Measurements from ENCODE around the gene UBAP1. TPM values are rescaled to one million over a fixed set of nuclear protein-coding genes. Genes with fewer than 3 reads are reported as not detected.

The UBAP1 gene
- total and polyA plus RNA-seq, 2 experiments from 2014 or later: 17.4 to 20.7 TPM

DNA sequence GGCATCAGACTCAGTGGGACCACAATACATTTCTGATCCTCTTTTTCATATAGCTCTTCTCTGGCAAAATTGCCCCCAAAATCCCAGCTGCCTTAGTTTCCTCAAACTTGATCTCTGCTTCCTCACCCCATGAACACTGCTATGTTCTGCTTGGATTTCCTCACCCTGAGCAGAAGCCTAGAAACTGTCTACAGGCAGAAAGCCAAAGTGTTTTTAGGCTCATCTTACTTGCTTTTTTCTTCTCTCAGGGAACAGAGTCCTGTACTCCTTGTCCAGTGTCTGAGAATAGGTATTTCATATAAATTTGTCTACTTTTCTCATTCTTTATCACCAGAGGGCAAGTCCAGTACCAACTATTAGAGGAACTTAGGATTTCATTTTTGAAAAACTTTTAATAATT lies 21.5 kb upstream of the UBAP1 start (continued):
- TF ChIP-seq, protein P1, sequence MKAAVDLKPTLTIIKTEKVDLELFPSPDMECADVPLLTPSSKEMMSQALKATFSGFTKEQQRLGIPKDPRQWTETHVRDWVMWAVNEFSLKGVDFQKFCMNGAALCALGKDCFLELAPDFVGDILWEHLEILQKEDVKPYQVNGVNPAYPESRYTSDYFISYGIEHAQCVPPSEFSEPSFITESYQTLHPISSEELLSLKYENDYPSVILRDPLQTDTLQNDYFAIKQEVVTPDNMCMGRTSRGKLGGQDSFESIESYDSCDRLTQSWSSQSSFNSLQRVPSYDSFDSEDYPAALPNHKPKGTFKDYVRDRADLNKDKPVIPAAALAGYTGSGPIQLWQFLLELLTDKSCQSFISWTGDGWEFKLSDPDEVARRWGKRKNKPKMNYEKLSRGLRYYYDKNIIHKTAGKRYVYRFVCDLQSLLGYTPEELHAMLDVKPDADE (IDR thresholded peaks at IDR 0.05): no peak

DNA sequence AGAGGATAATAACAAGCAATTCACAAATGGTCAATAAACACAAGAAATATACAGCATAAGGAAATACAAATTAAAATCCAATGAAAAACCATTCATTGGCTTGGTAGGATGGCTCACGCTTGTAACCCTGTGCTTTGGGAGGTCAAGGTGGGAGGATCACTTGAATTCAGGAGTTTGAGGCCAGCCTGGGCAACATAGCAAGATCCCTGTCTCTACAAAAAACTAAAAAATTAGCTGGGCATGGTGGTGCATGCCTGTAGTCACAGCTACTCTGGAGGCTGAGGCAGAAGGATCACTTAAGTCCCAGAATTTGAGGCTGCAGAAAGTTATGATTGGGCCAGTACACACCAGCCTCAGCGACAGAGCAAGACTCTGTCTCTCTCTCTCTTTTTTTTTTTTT lies 20.9 kb upstream of the UBAP1 start:
- Histone ChIP-seq H3K27me3 (ENCODE audit: insufficient read depth) (no peaks in the 10 kb centered on the region), H3F3A (replicated peaks; ENCODE audit: low read depth) (no peaks in the 10 kb centered on the region), H3K4me2 (no peak overlapping the region), H3K9me2 (ENCODE audit: insufficient read depth) (no peaks in the 10 kb centered on the region), H3K27ac (ENCODE audit: low read depth) (no peak overlapping the region), H3K4me3 (no peak overlapping the region), H4K20me1 (replicated peaks; ENCODE audit: insufficient read depth) (no peaks in the 10 kb centered on the region; the same call in 1 of the 2 replicates), H2AFZ (no peak overlapping the region), H3K4me1 (ENCODE audit: insufficient read depth) (no peaks in the 10 kb centered on the region; the same call in 1 of the 2 replicates), H3K36me3 (ENCODE audit: insufficient read depth) (no peaks in the 10 kb centered on the region), H3K79me2 (replicated peaks; ENCODE audit: insufficient read depth) (no peaks in the 10 kb centered on the region)
- no peak overlapping the region for H3K4me3 Mint-ChIP-seq
- TF ChIP-seq STAT1 (IDR thresholded peaks at IDR 0.05; ENCODE audit: unreplicated experiment): no peak
- TF ChIP-seq POLR2AphosphoS5 (IDR thresholded peaks at IDR 0.05; ENCODE audit: low read depth): no peak
- no peak for TF ChIP-seq EZH2phosphoT487 (IDR thresholded peaks at IDR 0.05; ENCODE audit: unreplicated experiment)
- no peak for TF ChIP-seq CTCF (conservative IDR thresholded peaks at IDR 0.05; ENCODE audit: low read depth in 2 of 2)
- TF ChIP-seq EZH2 (IDR thresholded peaks at IDR 0.05; ENCODE audit: low read depth, unreplicated experiment): no peak
- TF ChIP-seq, protein P2, sequence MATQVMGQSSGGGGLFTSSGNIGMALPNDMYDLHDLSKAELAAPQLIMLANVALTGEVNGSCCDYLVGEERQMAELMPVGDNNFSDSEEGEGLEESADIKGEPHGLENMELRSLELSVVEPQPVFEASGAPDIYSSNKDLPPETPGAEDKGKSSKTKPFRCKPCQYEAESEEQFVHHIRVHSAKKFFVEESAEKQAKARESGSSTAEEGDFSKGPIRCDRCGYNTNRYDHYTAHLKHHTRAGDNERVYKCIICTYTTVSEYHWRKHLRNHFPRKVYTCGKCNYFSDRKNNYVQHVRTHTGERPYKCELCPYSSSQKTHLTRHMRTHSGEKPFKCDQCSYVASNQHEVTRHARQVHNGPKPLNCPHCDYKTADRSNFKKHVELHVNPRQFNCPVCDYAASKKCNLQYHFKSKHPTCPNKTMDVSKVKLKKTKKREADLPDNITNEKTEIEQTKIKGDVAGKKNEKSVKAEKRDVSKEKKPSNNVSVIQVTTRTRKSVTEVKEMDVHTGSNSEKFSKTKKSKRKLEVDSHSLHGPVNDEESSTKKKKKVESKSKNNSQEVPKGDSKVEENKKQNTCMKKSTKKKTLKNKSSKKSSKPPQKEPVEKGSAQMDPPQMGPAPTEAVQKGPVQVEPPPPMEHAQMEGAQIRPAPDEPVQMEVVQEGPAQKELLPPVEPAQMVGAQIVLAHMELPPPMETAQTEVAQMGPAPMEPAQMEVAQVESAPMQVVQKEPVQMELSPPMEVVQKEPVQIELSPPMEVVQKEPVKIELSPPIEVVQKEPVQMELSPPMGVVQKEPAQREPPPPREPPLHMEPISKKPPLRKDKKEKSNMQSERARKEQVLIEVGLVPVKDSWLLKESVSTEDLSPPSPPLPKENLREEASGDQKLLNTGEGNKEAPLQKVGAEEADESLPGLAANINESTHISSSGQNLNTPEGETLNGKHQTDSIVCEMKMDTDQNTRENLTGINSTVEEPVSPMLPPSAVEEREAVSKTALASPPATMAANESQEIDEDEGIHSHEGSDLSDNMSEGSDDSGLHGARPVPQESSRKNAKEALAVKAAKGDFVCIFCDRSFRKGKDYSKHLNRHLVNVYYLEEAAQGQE (IDR thresholded peaks at IDR 0.05; ENCODE audit: unreplicated experiment): no peak
- no peak for TF ChIP-seq CREB1 (CRISPR knock-in tag; IDR thresholded peaks at IDR 0.05; ENCODE audit: low read depth)
- no peak for TF ChIP-seq ZNF114 (CRISPR knock-in tag; IDR thresholded peaks at IDR 0.05)
- TF ChIP-seq JUNB (IDR thresholded peaks at IDR 0.05; ENCODE audit: unreplicated experiment): no peak
- TF ChIP-seq NANOG (IDR thresholded peaks at IDR 0.05; ENCODE audit: borderline replicate concordance): no peak
- TF ChIP-seq, protein P3, sequence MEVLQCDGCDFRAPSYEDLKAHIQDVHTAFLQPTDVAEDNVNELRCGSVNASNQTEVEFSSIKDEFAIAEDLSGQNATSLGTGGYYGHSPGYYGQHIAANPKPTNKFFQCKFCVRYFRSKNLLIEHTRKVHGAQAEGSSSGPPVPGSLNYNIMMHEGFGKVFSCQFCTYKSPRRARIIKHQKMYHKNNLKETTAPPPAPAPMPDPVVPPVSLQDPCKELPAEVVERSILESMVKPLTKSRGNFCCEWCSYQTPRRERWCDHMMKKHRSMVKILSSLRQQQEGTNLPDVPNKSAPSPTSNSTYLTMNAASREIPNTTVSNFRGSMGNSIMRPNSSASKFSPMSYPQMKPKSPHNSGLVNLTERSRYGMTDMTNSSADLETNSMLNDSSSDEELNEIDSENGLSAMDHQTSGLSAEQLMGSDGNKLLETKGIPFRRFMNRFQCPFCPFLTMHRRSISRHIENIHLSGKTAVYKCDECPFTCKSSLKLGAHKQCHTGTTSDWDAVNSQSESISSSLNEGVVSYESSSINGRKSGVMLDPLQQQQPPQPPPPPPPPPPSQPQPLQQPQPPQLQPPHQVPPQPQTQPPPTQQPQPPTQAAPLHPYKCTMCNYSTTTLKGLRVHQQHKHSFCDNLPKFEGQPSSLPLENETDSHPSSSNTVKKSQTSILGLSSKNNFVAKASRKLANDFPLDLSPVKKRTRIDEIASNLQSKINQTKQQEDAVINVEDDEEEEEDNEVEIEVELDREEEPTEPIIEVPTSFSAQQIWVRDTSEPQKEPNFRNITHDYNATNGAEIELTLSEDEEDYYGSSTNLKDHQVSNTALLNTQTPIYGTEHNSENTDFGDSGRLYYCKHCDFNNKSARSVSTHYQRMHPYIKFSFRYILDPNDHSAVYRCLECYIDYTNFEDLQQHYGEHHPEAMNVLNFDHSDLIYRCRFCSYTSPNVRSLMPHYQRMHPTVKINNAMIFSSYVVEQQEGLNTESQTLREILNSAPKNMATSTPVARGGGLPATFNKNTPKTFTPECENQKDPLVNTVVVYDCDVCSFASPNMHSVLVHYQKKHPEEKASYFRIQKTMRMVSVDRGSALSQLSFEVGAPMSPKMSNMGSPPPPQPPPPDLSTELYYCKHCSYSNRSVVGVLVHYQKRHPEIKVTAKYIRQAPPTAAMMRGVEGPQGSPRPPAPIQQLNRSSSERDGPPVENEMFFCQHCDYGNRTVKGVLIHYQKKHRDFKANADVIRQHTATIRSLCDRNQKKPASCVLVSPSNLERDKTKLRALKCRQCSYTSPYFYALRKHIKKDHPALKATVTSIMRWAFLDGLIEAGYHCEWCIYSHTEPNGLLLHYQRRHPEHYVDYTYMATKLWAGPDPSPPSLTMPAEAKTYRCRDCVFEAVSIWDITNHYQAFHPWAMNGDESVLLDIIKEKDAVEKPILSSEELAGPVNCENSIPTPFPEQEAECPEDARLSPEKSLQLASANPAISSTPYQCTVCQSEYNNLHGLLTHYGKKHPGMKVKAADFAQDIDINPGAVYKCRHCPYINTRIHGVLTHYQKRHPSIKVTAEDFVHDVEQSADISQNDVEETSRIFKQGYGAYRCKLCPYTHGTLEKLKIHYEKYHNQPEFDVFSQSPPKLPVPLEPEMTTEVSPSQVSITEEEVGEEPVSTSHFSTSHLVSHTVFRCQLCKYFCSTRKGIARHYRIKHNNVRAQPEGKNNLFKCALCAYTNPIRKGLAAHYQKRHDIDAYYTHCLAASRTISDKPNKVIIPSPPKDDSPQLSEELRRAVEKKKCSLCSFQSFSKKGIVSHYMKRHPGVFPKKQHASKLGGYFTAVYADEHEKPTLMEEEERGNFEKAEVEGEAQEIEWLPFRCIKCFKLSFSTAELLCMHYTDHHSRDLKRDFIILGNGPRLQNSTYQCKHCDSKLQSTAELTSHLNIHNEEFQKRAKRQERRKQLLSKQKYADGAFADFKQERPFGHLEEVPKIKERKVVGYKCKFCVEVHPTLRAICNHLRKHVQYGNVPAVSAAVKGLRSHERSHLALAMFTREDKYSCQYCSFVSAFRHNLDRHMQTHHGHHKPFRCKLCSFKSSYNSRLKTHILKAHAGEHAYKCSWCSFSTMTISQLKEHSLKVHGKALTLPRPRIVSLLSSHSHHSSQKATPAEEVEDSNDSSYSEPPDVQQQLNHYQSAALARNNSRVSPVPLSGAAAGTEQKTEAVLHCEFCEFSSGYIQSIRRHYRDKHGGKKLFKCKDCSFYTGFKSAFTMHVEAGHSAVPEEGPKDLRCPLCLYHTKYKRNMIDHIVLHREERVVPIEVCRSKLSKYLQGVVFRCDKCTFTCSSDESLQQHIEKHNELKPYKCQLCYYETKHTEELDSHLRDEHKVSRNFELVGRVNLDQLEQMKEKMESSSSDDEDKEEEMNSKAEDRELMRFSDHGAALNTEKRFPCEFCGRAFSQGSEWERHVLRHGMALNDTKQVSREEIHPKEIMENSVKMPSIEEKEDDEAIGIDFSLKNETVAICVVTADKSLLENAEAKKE (CRISPR knock-in tag; IDR thresholded peaks at IDR 0.05): no peak
- no peak for TF ChIP-seq ZNF331 (CRISPR knock-in tag; IDR thresholded peaks at IDR 0.05; ENCODE audit: low read depth)
- ATAC-seq: no peak
- H3K27me3 Mint-ChIP-seq (ENCODE audit: insufficient read depth, low read depth, poor library complexity): no peaks in the 10 kb centered on the region
- H3K4me1 Mint-ChIP-seq: peaks cover 7% of the 10 kb centered on the region; the same call in 2 of the 3 replicates
- no peak overlapping the region for H3K27ac Mint-ChIP-seq
- H3K36me3 Mint-ChIP-seq (ENCODE audit: low read depth): no peaks in the 10 kb centered on the region
- DNase-seq (ENCODE audit: low spot score): no peak
- H3K9me3 Mint-ChIP-seq: no peaks in the 10 kb centered on the region
